HepG2 (cell line): ENCODE results near the gene ITGAE. TPM values are rescaled to one million over a fixed set of nuclear protein-coding genes. Genes with fewer than 3 reads are reported as not detected.

Source experiments
- CCDC6 ChIP-seq: sonication (generic); formaldehyde crosslinking; IDR thresholded peaks from 2 replicates; pipeline ENCODE4 v1.8.1; 2022; ENCODE audit warnings: mild to moderate bottlenecking, missing genetic modification reagents, moderate library complexity
- CREB1 ChIP-seq, 2 experiments: fragments of 450-650 bp in 1 of 2; IDR thresholded peaks; 2 replicates each; pipeline ENCODE4 v1.6.1; 2016 to 2017; ENCODE audit warnings: control low read depth in 1 of 2, mild to moderate bottlenecking in 1 of 2, missing compliant biosample characterization in 1 of 2, missing genetic modification characterization in 1 of 2
- CREM ChIP-seq, 2 experiments: sonication (generic) in 1 of 2; formaldehyde crosslinking in 1 of 2; IDR thresholded peaks; 2 replicates each; pipeline versions ENCODE4 v1.4.0 to v1.6.1; 2016 to 2020; ENCODE audit warnings: antibody characterized with exemption in 1 of 2, mild to moderate bottlenecking in 1 of 2, missing genetic modification reagents in 1 of 2
- EP300 ChIP-seq, 3 experiments: sonication (generic) in 1 of 3; formaldehyde crosslinking in 1 of 3; IDR thresholded peaks; 2 replicates each; pipeline versions ENCODE4 v1.5.1 to v1.6.1; 2011 to 2020; ENCODE audit warnings: low read depth in 2 of 3, low read length in 2 of 3, borderline replicate concordance in 1 of 3, improper control_type of control experiment in 1 of 3, mild to moderate bottlenecking in 1 of 3, missing genetic modification reagents in 1 of 3, moderate library complexity in 1 of 3
- FOXK1 ChIP-seq: sonication (generic); formaldehyde crosslinking; IDR thresholded peaks from 2 replicates; pipeline ENCODE4 v1.4.0; 2020; ENCODE audit warnings: low read depth, missing genetic modification reagents, borderline replicate concordance
- FOXK2 ChIP-seq: fragments of 450-650 bp; IDR thresholded peaks from 2 replicates; pipeline ENCODE4 v1.6.1; 2016
- HMGA1 ChIP-seq: sonication (generic); formaldehyde crosslinking; conservative IDR thresholded peaks from 2 replicates; pipeline ENCODE4 v1.4.0; 2020; ENCODE audit warnings: missing genetic modification reagents
- ISX ChIP-seq: sonication (generic); formaldehyde crosslinking; conservative IDR thresholded peaks from 2 replicates; pipeline ENCODE4 v1.5.0; 2020; ENCODE audit warnings: missing genetic modification reagents
- PAX8 ChIP-seq: sonication (generic); formaldehyde crosslinking; IDR thresholded peaks from 2 replicates; pipeline ENCODE4 v1.8.0; 2022; ENCODE audit warnings: mild to moderate bottlenecking, missing genetic modification reagents, borderline replicate concordance
- RELA ChIP-seq: sonication (generic); formaldehyde crosslinking; IDR thresholded peaks from 2 replicates; pipeline ENCODE4 v1.4.0; 2020; ENCODE audit warnings: missing genetic modification reagents
- RFX3 ChIP-seq: IDR thresholded peaks from 2 replicates; pipeline ENCODE4 v1.6.1; 2016; ENCODE audit warnings: missing biosample characterization, missing genetic modification reagents
- SNAPC2 ChIP-seq: sonication (generic); formaldehyde crosslinking; IDR thresholded peaks from 2 replicates; pipeline ENCODE4 v1.8.1; 2022; ENCODE audit warnings: mild to moderate bottlenecking, missing genetic modification reagents
- U2AF2 ChIP-seq: fragments of 200-400 bp; formaldehyde crosslinking; IDR thresholded peaks from 2 replicates; pipeline ENCODE4 v1.6.1; 2017; ENCODE audit warnings: low read depth, mild to moderate bottlenecking, low read length
- YEATS2 ChIP-seq: sonication (generic); formaldehyde crosslinking; IDR thresholded peaks from 2 replicates; pipeline ENCODE4 v1.4.0; 2020; ENCODE audit warnings: missing genetic modification reagents, borderline replicate concordance
- YY1 ChIP-seq: IDR thresholded peaks from 2 replicates; pipeline ENCODE4 v1.6.1; 2011; ENCODE audit warnings: low read length, low read depth, moderate library complexity, mild to moderate bottlenecking; ENCODE audit not compliant: insufficient read depth, insufficient replicate concordance
- ZBTB7A ChIP-seq: sonication (generic); formaldehyde crosslinking; IDR thresholded peaks from 2 replicates; pipeline ENCODE4 v1.8.0; 2022; ENCODE audit warnings: mild to moderate bottlenecking, missing genetic modification reagents
- ZFP36 ChIP-seq: fragments of 150-350 bp; IDR thresholded peaks from 2 replicates; pipeline ENCODE4 v1.6.1; 2018; ENCODE audit warnings: borderline replicate concordance, low read length, low read depth; ENCODE audit not compliant: partially characterized antibody
- ZFP37 ChIP-seq: sonication (generic); formaldehyde crosslinking; IDR thresholded peaks from 2 replicates; pipeline ENCODE4 v1.4.0; 2020; ENCODE audit warnings: missing genetic modification reagents, borderline replicate concordance
- ZNF282 ChIP-seq: fragments of 450-650 bp; IDR thresholded peaks from 2 replicates; pipeline ENCODE4 v1.6.1; 2018; ENCODE audit not compliant: partially characterized antibody
- ZNF326 ChIP-seq: sonication (generic); formaldehyde crosslinking; IDR thresholded peaks from 2 replicates; pipeline ENCODE4 v1.4.0; 2020; ENCODE audit warnings: missing genetic modification reagents, borderline replicate concordance
- ZNF530 ChIP-seq: sonication (generic); formaldehyde crosslinking; IDR thresholded peaks from 2 replicates; pipeline ENCODE4 v1.5.0; 2020; ENCODE audit warnings: low read depth, mild to moderate bottlenecking, missing genetic modification reagents
- ZNF660 ChIP-seq: sonication (generic); formaldehyde crosslinking; IDR thresholded peaks from 2 replicates; pipeline ENCODE4 v1.5.1; 2020; ENCODE audit warnings: mild to moderate bottlenecking, low read depth, missing genetic modification reagents, borderline replicate concordance
- ZNF761 ChIP-seq: sonication (generic); formaldehyde crosslinking; conservative IDR thresholded peaks from 2 replicates; pipeline ENCODE4 v1.4.0; 2020; ENCODE audit warnings: mild to moderate bottlenecking, missing genetic modification reagents
- polyA plus RNA-seq, 8 experiments: library from polyadenylated mRNA; depleted of rRNA in 3 of 8; stranded (reverse) in 7 of 8; unstranded in 1 of 8; fragments of >200 nt; fragmentation: Illumina TruSeq in 4 of 8; extraction: Trizol in 4 of 8; gene quantifications; 2 replicates each; pipeline versions ENCODE4 v1.2.1 to v1.2.3, GENCODE V29; 2011 to 2016; ENCODE audit warnings: low read depth in 4 of 8, missing spikeins in 1 of 8, mixed read lengths in 1 of 8; ENCODE audit not compliant: insufficient read depth in 1 of 8
- total RNA-seq, 5 experiments: library from RNA; depleted of rRNA; stranded (reverse); fragments of >200 nt; fragmentation: Illumina TruSeq; extraction: Trizol; gene quantifications; 2 replicates each; pipeline ENCODE4 v1.2.3, GENCODE V29; 2016; ENCODE audit warnings: low read depth in 1 of 5
- TF ChIP-seq, protein P1 (sequence below): sonication (generic); formaldehyde crosslinking; IDR thresholded peaks from 2 replicates; pipeline ENCODE4 v1.4.0; 2020; ENCODE audit warnings: missing genetic modification reagents
- TF ChIP-seq, protein P2 (sequence below): sonication (generic); formaldehyde crosslinking; IDR thresholded peaks from 2 replicates; pipeline ENCODE4 v1.4.0; 2020; ENCODE audit warnings: low read depth, mild to moderate bottlenecking, missing genetic modification reagents
- TF ChIP-seq, protein P3 (sequence below): sonication (generic); formaldehyde crosslinking; IDR thresholded peaks from 2 replicates; pipeline ENCODE4 v1.4.0; 2020; ENCODE audit warnings: missing genetic modification reagents

The ITGAE gene
- total and polyA plus RNA-seq, 2 of the 13 experiments (the other 11 are each of a cell fraction or from before 2014, with no cell fraction given), result 42.3 to 49.0 TPM

DNA sequence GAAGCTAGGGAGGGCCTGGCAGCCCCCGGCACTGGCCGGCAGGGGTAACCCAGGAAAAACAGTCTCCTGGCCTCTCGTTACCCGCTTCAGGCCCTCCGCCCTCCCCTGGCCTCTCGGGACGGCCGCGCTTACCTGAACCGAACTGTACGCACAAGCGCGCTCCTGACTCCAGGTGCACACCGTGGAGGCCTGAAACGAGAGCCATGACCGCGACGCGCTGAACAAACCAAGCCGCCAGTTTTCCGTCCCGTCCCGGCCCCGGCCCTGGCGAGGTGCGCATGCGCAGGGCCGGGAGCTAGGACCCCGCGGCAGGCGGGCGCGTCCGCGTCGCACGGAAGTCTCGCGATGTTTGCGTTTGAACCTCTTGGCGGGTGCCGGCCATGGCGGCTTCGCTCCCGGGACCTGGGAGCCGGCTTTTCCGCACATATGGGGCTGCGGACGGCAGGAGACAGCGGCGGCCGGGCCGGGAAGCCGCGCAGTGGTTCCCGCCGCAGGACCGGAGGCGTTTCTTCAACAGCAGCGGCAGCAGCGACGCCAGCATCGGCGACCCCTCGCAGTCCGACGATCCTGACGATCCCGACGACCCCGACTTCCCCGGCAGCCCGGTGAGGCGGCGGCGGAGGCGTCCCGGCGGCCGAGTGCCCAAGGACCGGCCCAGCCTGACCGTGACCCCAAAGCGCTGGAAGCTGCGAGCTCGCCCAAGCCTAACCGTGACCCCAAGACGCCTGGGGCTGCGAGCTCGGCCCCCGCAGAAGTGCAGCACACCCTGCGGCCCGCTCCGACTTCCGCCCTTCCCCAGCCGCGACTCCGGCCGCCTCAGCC lies 77.2 kb downstream of the ITGAE start, which contains the start of gene HASPIN (continued):
- TF ChIP-seq PAX8 (CRISPR knock-in tag) (peak; percentile 50; the same call in 1 of the 2 replicates), RELA (peak; percentile 83), ZNF761 (peak; percentile 91; the same call in 1 of the 2 replicates), ZNF660 (no peak), FOXK1 (peak; percentile 85; the same call in 1 of the 2 replicates), HMGA1 (CRISPR knock-in tag) (no peak), ZNF282 (no peak), CREB1 (IDR thresholded peaks at IDR 0.05) (peak; percentile 83), CREB1 (CRISPR knock-in tag; IDR thresholded peaks at IDR 0.05) (no peak), ZNF530 (CRISPR knock-in tag) (no peak), ZFP36 (no peak), SNAPC2 (CRISPR knock-in tag) (0 out of 2 replicates have a peak, but pooled peaks have one; percentile 77), EP300 (IDR thresholded peaks at IDR 0.05; ENCODE audit: low read depth in 2 of 2, low read length in 2 of 2) (no peak), EP300 (CRISPR knock-in tag; IDR thresholded peaks at IDR 0.05; ENCODE audit: borderline replicate concordance) (peak; percentile 46; the same call in 1 of the 2 replicates), CCDC6 (CRISPR knock-in tag) (peak; percentile 80; the same call in 1 of the 2 replicates), CREM (IDR thresholded peaks at IDR 0.05) (no peak; the same call in 1 of the 2 replicates), CREM (CRISPR knock-in tag; IDR thresholded peaks at IDR 0.05) (peak; percentile 63; the same call in 1 of the 2 replicates), RFX3 (CRISPR knock-in tag) (0 out of 2 replicates have a peak, but pooled peaks have one; percentile 24), ZNF326 (CRISPR knock-in tag) (no peak), YEATS2 (CRISPR knock-in tag) (peak; percentile 95), ZBTB7A (CRISPR knock-in tag) (no peak), ISX (CRISPR knock-in tag) (no peak), ZFP37 (no peak), FOXK2 (no peak), U2AF2 (no peak), YY1 (peak; percentile 93)
- TF ChIP-seq, protein P1, sequence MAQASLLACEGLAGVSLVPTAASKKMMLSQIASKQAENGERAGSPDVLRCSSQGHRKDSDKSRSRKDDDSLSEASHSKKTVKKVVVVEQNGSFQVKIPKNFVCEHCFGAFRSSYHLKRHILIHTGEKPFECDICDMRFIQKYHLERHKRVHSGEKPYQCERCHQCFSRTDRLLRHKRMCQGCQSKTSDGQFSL (CRISPR knock-in tag), result no peak
- TF ChIP-seq, protein P2, sequence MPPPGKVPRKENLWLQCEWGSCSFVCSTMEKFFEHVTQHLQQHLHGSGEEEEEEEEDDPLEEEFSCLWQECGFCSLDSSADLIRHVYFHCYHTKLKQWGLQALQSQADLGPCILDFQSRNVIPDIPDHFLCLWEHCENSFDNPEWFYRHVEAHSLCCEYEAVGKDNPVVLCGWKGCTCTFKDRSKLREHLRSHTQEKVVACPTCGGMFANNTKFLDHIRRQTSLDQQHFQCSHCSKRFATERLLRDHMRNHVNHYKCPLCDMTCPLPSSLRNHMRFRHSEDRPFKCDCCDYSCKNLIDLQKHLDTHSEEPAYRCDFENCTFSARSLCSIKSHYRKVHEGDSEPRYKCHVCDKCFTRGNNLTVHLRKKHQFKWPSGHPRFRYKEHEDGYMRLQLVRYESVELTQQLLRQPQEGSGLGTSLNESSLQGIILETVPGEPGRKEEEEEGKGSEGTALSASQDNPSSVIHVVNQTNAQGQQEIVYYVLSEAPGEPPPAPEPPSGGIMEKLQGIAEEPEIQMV (CRISPR knock-in tag), result peak; percentile 96
- TF ChIP-seq, protein P3, sequence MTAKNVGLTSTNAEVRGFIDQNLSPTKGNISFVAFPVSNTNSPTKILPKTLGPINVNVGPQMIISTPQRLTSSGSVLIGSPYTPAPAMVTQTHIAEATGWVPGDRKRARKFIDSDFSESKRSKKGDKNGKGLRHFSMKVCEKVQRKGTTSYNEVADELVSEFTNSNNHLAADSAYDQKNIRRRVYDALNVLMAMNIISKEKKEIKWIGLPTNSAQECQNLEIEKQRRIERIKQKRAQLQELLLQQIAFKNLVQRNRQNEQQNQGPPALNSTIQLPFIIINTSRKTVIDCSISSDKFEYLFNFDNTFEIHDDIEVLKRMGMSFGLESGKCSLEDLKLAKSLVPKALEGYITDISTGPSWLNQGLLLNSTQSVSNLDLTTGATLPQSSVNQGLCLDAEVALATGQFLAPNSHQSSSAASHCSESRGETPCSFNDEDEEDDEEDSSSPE (CRISPR knock-in tag), result peak; percentile 100
